CD4-positive, alpha-beta T cell treated with Interleukin-15 for 4 hours (primary cell): ENCODE data around the gene BOD1L1.
"Not testable (repeated sequence)": the region's sequence is repeated elsewhere in the genome, so short reads cannot be mapped to it uniquely, and the experiment has no call there.

Experiments
- DNase-seq: peaks from one replicate; pipeline ENCODE4 v3.0.0-alpha.2; 2020; ENCODE audit warnings: low spot score

The BOD1L1 gene

DNA sequence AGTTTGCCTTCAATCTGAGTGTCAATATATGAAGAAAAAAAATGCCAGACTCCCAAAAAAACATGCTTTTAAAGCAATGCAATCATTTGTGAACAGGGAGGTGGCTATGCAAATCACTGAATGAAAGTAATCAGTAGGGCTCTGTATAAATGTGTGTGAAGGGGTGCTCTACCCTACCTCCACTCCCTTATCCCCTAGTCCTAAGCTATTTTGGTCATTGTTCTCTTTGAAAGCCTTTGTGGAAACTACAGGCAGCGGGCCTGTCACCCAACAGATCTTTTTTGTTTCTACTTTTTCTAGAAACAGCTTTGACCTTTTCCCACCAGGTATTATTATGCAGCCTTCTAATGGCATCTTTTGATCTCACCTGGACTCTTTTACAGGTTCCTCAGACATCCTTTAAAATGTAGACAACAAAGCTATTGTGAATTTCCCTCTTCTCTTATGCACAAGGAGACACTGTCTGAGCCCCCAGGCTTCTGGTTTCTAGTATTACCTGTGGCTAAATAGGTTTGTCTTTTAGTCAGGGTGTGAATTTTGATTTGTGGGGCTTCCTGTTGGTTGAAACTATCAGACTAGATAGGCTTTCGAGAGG lies 9.2 kb downstream of the BOD1L1 start:
- no peak for DNase-seq

DNA sequence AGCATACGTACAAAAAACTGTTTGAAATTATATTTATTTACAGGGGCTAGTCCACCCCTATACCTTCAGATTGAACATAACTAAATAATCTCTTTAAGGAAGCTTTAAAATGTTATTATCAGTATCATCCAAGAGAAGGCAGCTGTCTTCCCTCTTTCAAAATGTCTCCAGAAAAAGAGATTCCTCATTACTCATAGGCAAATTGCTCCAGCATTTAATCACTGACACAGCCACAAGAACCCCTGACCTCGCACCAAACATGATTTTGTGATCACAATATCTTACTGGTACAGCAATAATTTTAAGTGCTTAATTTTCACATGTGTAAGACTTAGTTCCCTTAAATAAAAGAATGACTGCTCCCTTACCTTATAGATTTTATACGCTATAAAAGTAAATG lies 9.7 kb downstream of the BOD1L1 start:
- DNase-seq: no peak

DNA sequence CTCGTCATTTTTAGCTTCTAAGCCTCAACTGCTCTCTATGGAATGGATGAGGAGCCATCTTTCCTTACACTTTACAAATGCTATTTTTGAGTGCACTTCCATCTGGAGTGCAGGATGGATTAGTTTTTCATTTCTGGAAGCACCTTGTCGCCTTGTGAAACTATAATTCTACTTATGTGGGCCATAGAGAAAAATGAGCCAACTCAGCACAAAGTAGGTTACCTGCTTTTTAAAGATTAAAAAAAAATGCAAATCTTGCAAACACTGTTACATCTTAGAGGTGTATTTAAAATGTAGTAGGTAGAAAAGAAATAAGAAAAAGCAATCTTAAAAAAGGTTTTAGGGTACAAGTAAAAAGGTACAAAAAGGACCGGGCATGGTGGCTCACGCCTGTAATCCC lies 10.9 kb downstream of the BOD1L1 start:
- no peak for DNase-seq

DNA sequence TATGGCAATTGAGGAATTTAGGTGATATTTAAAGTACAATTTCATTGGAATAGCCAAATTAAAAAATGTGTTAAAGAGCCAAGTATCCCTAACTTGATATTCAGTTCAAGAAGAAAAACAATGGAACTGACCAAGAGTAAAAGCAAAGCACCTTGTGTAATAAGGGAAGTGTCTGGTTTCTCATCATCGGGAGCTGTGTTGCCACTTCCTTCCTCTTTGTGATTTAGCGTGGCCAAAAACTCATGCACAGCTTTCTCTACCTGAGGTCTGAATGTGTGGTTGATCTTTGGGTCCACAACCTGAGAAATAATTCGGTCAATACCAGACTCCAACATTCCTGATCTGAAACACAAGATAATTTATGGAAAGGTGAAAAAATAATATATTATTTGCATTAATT lies 12.4 kb downstream of the BOD1L1 start:
- DNase-seq: peak; percentile 16

DNA sequence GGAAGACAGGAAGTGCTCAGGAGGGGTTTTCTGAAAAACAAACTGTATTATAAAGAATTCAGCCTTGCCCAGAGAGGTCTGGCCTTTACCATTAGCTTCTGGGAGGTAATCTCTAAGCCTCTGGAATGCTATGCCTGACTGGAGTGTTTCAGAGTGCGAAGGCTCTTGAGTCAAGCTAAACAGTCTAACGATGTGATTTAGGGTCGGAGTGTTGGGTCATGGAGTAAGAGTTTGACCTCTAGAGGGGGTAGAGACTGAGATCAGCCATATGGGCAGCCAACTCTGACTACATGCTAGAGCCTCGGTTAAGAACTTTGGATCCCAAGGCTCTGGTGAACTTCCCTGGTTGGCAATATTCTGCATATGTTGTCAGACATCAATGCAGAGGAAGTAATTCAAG lies 15.0 kb downstream of the BOD1L1 start:
- no peak for DNase-seq

DNA sequence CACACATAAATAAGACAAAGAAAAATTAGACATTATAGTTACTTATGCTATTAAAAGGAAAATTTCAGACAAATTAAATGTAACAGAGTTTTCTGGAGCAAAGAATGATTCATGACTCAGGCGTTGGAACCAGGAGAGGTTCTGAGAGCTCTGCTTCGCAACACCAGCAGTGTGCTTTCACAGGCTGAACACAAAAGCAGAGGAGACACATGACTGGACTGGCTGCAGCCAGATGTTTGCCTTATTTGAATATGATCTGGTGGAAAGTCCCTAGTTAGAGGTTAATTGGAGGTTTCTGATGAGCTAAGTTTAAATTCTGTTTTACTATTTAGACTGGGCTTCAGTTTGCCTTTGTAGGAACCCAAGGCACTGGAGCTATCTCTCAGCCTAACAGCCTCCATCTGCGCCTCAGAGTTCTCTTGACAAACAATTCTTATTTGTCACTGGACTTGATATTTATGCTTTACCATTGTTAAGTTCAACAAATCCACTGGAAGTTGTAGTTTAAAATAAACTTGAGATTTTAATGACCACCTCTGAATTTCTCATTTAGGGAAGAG lies 16.2 kb downstream of the BOD1L1 start:
- DNase-seq: no peak

DNA sequence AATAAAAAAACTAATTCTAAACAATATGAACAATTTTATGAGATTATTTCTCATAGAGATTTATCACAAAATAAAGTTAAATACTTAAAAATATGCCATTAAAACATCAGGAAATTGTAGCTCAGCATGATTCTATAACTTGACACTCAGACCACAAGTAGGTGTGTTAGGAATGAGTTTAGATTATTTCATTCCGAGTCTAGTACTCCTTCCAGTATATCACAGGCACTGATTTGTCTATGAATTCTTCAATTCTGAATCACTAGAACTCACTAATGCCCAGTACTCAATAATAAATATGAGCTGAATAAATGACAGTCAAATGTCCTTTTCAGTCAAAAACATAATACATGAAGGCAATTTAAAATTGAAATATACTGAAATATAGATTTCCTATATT lies 22.2 kb downstream of the BOD1L1 start:
- no peak for DNase-seq

DNA sequence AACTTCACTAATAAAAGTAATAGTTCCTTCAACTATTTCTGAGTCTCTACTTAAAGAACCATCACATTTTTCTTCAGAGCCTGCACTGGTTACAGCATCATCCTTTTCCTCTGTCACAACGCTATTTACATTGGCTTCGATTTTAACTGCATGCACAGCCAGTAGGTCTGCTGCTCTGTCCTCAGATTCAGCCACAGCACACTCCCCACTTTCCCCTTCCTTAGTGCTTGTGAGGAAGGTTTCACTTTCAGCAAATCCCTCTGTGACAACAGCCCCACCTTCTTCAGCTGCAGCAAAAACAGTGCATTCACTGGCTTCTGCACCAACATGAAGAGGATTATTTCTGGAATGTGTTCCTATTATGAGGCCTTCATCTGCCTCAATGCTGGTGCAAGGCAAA lies 25.7 kb downstream of the BOD1L1 start:
- no peak for DNase-seq

DNA sequence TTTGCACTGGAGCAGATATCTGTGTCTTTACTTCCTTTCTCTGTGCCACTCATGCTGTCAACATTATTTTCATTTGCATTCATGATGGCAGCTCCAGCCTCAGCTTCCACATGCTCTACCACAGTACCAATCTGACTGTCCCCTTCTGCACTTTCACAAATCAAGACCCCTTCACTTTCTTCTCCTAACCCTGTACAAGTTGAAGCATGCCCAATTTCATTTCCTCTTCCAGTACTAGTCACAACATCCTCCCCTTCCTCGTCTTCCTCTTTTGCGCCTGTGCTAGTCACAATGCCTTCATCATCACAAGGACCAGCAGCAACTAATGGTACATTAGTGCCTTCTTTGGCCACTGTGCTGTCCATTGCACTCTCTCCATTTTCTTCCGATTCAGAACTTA lies 26.5 kb downstream of the BOD1L1 start:
- DNase-seq: no peak

DNA sequence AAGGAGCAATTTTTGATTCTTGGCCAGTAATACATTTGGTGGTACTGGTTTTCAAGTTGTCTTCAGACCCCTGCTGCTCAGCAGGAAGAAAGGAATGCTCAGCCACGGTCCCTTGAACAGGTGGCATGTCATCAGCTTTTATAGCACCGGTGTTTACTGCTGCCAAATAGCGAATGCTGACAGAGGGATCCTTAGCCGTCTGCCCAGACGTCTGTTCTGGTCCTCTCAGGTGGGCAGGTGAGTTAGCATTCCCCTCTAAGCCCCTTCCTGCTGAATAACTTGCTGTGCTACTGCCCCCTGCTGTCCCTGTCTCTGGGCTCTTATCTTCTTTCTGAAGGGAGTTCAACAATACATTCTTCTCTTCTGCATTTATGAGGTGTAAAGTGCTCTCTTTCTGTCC lies 28.4 kb downstream of the BOD1L1 start:
- no peak for DNase-seq

DNA sequence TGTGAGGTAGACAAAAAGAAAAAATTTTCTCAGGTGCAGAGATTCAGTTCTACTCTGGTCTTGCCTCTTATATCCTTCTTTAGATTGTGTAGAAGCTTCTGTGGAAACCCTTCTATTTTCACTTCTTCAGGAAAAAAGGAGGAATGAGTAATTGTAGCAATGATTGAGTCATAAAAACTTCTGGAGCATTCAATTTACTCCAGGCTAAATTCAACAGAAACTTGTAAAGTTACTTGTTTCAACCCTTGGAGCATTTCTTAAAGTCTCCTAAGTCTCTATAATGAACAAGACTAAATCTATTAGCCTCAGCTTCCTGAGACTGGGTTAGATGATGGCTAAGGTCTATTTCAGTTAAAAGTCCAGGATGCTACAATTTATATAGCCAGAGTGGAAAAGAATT lies 29.9 kb downstream of the BOD1L1 start:
- DNase-seq: no peak

DNA sequence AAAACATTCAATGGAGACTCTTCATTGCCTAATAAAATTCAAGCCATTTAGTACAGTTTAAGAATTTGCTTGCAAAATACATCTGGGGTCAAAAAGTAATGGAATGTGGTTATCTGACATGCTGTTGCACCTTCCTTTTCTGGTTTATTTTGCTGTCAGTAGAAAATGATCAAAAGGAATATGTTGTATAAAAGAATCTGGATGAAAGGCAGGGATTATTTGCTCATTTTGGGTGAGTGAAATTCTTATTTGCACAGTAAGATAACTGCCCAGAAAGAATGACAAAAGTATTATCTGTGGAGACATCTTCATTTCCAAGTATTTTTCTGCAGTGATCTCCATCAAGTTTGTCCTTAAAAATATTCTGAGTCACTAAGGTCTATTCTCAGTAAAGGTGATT lies 30.4 kb downstream of the BOD1L1 start:
- no peak for DNase-seq

DNA sequence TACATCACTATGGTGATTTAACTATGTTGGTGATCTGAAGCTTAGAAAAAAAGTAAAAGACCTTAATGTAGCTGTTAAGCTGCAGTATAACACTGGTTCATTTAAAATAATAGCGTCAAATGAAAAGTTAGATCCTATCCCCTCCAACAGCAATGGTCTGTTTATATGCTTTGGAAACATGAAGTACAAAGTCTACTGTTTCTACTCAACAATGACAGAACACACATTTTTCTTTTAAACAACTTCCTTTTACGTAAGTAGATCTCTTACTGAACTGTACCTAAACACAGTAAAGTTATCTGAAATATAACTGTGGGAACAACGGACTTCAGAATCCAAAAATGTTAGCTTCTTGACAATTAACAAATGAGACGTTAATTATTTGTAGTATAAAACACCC lies 35.3 kb downstream of the BOD1L1 start:
- DNase-seq: no peak

DNA sequence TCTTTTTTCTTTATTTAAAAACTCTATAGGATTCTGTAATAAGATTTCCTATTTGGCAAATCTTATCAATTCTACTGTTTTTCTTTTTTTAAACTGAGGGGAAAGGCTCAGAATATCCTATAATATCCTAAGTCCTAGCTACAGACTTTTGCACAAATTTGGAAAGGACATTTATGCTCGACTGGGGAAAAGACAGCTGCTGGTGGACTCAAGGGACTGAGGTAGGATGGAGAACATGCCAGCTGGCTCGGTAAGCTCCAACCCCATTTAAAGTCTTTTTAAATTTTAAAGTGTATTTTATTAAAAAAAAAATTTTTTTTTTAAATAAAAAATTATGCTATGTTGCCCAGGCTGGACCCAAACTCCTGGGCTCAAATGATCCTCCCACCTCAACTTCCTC lies 36.8 kb downstream of the BOD1L1 start:
- DNase-seq: no peak

DNA sequence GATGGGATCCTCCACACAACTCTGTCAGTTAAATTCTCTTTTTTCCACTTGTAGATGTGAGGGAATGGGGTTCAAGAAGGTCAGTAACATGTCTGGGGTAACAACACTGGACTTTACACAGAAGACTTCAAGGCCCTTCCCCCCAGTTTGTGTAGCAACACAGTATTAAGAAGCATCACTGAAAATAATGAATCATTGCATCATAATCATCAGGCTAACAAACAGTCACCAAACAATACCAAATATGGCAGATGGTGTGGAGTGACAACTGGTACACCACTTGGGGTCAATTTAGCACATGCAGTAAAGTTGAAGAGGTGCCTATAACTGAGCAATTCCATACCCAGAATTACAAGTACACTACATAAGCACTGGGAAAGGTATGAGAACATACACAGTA lies 38.6 kb downstream of the BOD1L1 start:
- no peak for DNase-seq

DNA sequence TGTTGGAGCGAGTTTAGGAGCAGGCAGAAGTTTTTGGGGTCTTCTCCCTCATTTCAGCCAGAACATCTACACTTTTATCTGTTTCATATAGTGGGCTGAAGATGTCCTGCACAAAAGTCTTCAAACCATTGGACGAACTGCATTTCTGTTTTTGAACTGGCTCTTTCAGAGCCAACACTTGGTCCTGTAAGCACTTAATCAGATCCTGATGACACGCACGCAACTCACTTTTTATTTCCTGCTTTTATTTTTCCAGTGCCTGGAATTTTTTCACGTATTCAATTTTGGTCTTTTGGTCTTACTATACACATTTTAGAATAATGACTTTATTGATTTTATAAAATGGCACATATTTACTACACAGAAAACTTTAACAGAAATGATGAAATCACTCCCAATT lies 43.0 kb downstream of the BOD1L1 start:
- no peak for DNase-seq

DNA sequence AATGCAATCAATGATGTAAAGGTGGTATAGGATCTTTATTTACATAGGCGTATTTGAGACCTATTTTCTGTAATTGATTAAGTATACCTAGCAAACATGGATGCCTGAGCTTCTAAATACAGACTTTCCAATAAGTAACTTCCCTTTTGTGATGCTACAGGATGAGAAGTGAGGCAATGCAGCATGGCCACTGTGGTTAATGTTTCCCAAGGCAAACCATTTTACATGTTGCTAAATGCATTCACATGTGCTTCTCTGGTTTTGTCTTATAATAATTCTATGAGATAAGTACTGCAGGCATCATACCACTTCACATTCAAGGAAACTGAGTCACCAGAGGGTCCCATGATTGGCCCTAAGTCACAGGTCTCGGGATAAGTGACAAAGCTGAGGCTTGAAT lies 47.5 kb downstream of the BOD1L1 start:
- no peak for DNase-seq

DNA sequence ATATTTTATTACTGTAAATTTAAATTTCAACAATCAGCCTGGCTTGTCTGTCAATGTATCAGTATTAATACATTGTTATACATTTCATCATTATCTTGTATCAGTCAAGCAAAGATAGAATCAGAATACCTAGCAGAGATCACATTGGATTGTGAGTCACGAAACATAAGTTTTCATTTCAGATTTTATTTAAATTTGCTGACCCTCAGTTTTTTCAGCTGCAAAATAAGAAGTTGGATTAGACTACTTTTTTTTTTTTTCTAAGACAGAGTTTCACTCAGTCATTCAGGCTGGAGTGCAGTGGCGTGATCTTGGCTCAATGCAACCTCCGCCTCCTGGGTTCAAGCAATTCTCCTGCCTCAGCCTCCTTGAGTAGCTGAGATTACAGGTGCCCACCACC lies 49.9 kb downstream of the BOD1L1 start:
- DNase-seq: no peak

DNA sequence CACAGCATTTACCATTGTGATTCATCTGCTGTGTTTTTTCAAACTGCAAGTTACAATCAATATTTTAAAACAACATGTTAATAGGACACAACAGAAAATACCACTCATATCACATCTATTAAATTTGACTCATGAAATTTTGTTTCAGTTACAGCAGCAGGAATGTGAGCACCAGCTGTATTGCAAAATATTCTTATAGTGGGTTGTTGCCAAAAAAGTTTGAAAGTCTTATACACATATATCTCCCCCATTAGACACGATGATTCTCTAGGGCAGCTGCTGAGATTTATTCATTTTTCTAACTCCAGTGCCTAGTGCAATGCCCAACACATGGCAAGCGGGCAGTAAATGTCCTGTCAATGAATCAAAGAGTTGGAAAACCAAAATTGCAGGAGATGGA lies 56.6 kb downstream of the BOD1L1 start:
- no peak for DNase-seq

DNA sequence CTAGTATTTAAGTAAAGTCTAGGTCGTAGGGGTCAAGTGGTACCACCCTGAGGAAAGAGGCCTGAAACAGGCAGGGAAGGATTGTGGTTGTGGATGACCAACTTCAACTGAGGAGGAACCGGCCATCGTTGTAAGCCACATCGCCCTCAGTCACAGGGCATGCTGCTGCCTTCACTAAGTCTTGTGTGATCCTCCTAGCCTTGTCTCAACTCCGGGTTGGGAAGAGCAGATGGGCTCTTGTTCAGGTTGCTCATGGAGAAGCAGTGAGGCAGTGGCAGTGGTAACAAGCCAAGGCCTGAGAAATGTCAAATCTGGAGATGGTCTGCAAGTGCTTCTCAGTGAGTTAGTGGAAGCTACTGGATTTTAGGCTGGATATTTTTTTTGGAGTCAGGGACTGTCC lies 60.4 kb downstream of the BOD1L1 start:
- DNase-seq: no peak

DNA sequence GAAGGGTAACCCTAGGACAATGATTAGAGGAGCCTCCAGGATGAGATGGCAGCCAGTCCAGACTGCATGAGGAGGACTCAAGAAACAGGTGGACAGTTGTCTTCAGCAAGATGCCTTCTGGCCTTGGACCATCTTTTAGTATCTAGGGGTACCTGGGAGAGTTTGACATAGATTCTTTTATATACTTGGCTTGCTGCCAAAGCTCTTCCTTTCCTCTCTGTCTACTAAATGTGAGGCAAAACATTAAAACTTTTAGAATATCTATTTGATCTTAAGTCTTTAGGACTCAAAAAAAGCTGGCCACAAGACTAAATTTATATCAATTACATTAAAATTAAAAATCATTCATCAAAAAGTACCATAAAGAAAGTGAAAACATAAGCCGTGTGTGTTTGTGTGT lies 64.6 kb downstream of the BOD1L1 start:
- DNase-seq: no peak

DNA sequence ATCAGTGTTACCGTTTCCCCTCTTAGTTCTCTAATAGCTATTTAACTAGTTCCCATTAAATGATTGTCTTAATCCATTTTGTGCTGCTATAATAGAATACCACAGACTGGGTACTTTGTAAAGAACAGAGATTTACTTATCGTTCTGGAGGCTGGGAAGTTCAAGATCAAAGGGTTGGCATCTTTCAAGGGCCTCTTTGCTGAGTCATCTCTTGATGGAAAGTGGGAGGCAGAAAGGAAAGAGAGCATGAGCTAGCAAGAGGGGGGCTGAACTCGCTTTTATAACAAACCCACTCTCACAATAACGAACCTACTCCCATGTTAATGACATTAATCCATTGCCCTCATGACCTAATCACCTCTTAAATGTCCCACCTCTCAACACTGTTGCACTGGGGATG lies 65.9 kb downstream of the BOD1L1 start:
- DNase-seq: no peak

DNA sequence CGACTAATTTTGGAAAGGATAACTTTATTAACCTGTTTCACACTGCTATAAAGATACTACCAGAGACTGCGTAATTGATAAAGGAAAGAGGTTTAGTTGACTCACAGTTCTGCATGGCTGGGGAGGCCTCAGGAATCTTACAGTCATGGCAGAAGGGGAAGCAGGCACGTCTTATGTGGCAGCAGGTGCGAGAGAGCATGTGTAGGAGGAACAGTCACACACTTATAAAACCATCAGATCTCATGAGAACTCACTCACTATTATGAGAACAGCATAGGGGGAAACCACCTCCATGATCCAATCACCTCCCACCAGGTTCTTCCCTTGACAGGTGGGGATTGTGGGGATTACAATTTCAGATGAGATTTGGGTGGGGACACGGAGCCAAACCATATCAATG lies 67.4 kb downstream of the BOD1L1 start:
- DNase-seq: not testable (repeated sequence)

DNA sequence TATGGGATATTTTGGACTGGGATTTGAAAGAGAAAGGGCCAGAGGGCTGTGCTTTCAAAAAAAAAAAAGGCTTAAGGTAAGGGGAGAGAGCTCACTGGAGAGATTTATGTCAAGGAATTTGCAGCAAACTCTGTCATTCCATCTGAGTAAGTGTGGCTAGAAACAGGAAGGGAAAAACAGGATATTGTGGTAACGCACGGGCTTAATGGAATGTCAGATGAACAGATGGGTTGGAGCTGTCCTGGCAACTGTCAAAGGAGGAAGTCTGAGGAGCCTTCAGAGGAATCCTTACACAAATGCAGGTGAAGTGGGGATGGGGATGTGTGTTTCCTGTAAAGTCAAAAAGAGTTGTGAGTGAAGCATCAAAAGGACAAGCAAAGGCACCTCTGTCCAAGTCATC lies 68.1 kb downstream of the BOD1L1 start:
- DNase-seq: no peak

DNA sequence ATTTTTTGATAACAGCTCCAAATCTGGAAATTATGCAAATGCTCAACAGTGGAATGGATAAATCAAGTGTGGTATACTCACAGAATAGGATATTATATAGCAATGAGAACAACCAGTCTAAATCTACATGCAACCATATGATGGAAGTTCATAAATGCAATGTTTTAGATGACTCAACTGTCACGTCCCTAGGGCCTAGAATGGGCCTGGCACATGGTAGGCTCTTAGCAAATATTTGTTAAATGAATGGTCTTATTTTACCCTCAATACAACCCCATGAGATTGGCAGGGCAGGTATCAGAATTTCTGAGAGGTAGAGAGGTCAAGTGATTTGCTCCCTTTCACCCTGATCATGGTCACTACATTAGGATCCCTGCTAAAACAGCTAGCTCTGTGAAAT lies 68.6 kb downstream of the BOD1L1 start:
- no peak for DNase-seq
